ENCODE data around the gene KLC1.

DNA sequence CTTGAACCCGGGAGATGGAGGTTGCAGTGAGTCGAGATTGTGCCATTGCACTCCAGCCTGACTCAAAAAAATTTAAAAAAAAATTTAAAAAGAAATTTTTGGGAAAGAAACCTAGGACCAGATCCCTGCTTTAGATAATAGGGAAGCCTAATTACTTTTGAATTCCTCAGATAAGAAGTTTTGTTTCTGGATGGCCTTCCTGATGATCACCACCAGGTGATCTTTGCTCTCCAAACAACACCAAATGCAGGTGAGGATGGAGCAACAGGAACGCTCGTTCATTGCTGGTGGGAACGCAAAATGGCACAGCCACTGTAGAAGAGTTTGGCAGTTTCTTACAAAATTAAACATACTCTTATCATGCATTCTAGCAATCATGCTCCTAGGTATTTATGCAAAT is 28.5 kb upstream of the KLC1 start:
- TF ChIP-seq POLR2A (IDR thresholded peaks at IDR 0.05) (no peak), POLR2AphosphoS5 (IDR thresholded peaks at IDR 0.05) (no peak)

All from sigmoid colon (tissue), 4 donors.